Left ventricle myocardium inferior (tissue), 1 donor: ENCODE data around the gene PBX4. TPM values are rescaled to one million over a fixed set of nuclear protein-coding genes. Genes with fewer than 3 reads are reported as not detected.
"Not testable (repeated sequence)": the region's sequence is repeated elsewhere in the genome, so short reads cannot be mapped to it uniquely, and the experiment has no call there.

Source experiments
- DNase-seq: peaks from one replicate; pipeline ENCODE4 v3.0.0-alpha.2; 2020
- H3K27ac ChIP-seq: fragments of 200-600 bp; replicated peaks from 2 replicates; pipeline ENCODE4 v1.8.0; 2021
- H3K27me3 ChIP-seq: fragments of 200-600 bp; 2 replicates; pipeline ENCODE4 v1.8.0; 2021; ENCODE audit warnings: low read depth
- H3K36me3 ChIP-seq: fragments of 200-600 bp; 2 replicates; pipeline ENCODE4 v1.8.0; 2021
- H3K4me1 ChIP-seq: fragments of 200-600 bp; 2 replicates; pipeline ENCODE4 v1.8.0; 2021
- H3K4me3 ChIP-seq: fragments of 200-600 bp; 2 replicates; pipeline ENCODE4 v1.8.0; 2021; ENCODE audit warnings: mild to moderate bottlenecking, moderate library complexity
- H3K9me3 ChIP-seq: fragments of 200-600 bp; replicated peaks from 2 replicates; pipeline ENCODE4 v1.8.0; 2021
- CTCF ChIP-seq: fragments of 200-600 bp; IDR thresholded peaks from 2 replicates; pipeline ENCODE4 v1.8.0; 2021; ENCODE audit warnings: antibody characterized with exemption, mild to moderate bottlenecking, borderline replicate concordance
- intact Hi-C: fragments of 100-400 bp; cut with micrococcal nuclease; formaldehyde crosslinking; loops from one replicate; pipeline ENCODE4 v1.11.0; 2022
- total RNA-seq: library from RNA; stranded (reverse); fragmentation: NEBNext Ultra II Directional; extraction: Animal tissue kit (Norgen Biotek cat#: 25700); gene quantifications from one replicate; pipeline ENCODE4 v1.2.1, GENCODE V29; 2021
- donor health status: DM: no; HTN: yes; CAD: no; lungs with severe emphysema.

The PBX4 gene
- total RNA-seq, 1 donor from 2014 or later: not detected

- DNase-seq: no peak
- peaks cover 6% of the 10 kb centered on the region for H3K27me3 ChIP-seq
- H3K4me3 ChIP-seq: no peak overlapping the region
- intact Hi-C loops: no loop called here
- no peaks in the 10 kb centered on the region for H3K36me3 ChIP-seq
- no peak overlapping the region for H3K27ac ChIP-seq
- no peaks in the 10 kb centered on the region for H3K9me3 ChIP-seq
- TF ChIP-seq CTCF: no peak
- H3K4me1 ChIP-seq: no peaks in the 10 kb centered on the region
Observed at GRCh38 chr19:19602713-19603324, 15.7 kb downstream of the PBX4 start.

- no peak overlapping the region for H3K27ac ChIP-seq
- TF ChIP-seq CTCF: no peak
Observed at GRCh38 chr19:19602136-19602712, 16.3 kb downstream of the PBX4 start.

GRCh38 chr19:19600793-19601330 is 17.6 kb downstream of the PBX4 start:
- Histone ChIP-seq H3K27ac (no peak overlapping the region), H3K36me3 (no peaks in the 10 kb centered on the region), H3K27me3 (peaks cover 6% of the 10 kb centered on the region), H3K4me1 (no peaks in the 10 kb centered on the region), H3K4me3 (no peak overlapping the region), H3K9me3 (no peaks in the 10 kb centered on the region)
- DNase-seq: no peak
- TF ChIP-seq CTCF: no peak
- intact Hi-C loops: no loop called here

More at GRCh38 chr19:19602136-19602712, 16.3 kb downstream of the PBX4 start:
- DNase-seq: no peak
- intact Hi-C loops: no loop called here
- Histone ChIP-seq H3K36me3 (no peaks in the 10 kb centered on the region), H3K4me1 (no peaks in the 10 kb centered on the region), H3K4me3 (no peak overlapping the region), H3K9me3 (no peaks in the 10 kb centered on the region), H3K27me3 (peaks cover 6% of the 10 kb centered on the region)

GRCh38 chr19:19598728-19599451 is 19.6 kb downstream of the PBX4 start:
- H3K9me3 ChIP-seq, H3K27ac ChIP-seq, H3K27me3 ChIP-seq, DNase-seq, H3K4me3 ChIP-seq, intact Hi-C loops, H3K36me3 ChIP-seq, H3K4me1 ChIP-seq: not testable (repeated sequence)

GRCh38 chr19:19597809-19598306 is 20.6 kb downstream of the PBX4 start:
- H3K9me3 ChIP-seq: no peaks in the 10 kb centered on the region
- H3K36me3 ChIP-seq: no peaks in the 10 kb centered on the region
- DNase-seq: no peak
- intact Hi-C loops: no loop called here
- no peak for TF ChIP-seq CTCF
- no peak overlapping the region for H3K27ac ChIP-seq
- H3K27me3 ChIP-seq: peaks cover 6% of the 10 kb centered on the region
- H3K4me1 ChIP-seq: no peaks in the 10 kb centered on the region
- H3K4me3 ChIP-seq: no peak overlapping the region
